ENCODE results near the gene ZNF384.
A peak's percentile ranks its signal among the peaks of the same experiment; 100 is the strongest.
"Not testable (repeated sequence)": the region's sequence is repeated elsewhere in the genome, so short reads cannot be mapped to it uniquely, and the experiment has no call there.

ZNF384 gene

GRCh38 chr12:6688999-6689882, at the start of gene ZNF384:
ZNF384 (minus strand) TSS chr12:6689375; CDS start chr12:6679520, 9,855 bp downstream.
- peak; percentile 84 to 90 for DNase-seq (ENCODE audit: low read depth in 2 of 2)

DNA sequence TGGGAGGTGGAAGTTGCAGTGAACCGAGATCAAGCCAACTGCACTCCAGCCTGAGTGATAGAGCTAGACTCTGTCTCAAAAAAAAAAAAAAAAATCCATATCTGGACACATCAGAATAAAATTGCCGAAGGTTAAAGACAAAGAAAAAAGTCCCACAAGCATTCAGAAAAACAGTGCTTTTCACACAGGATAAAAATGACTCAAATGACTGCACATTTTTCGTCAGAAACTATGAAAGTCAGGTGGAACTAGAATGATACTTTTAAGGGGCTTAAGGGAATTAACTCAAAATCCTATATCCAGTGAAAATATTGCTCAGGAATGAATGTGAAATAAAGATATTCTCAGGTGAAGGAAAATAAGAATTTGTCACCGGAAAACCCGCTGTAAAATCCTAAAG, 47.6 kb upstream of the ZNF384 start:
- DNase-seq (ENCODE audit: low read depth in 2 of 2), result no peak

GRCh38 chr12:6735448-6736191, 46.4 kb upstream of the ZNF384 start:
- no peak for DNase-seq (ENCODE audit: low read depth in 2 of 2)

GRCh38 chr12:6734506-6735387, 45.6 kb upstream of the ZNF384 start:
- no peak for DNase-seq (ENCODE audit: low read depth in 2 of 2)

DNA sequence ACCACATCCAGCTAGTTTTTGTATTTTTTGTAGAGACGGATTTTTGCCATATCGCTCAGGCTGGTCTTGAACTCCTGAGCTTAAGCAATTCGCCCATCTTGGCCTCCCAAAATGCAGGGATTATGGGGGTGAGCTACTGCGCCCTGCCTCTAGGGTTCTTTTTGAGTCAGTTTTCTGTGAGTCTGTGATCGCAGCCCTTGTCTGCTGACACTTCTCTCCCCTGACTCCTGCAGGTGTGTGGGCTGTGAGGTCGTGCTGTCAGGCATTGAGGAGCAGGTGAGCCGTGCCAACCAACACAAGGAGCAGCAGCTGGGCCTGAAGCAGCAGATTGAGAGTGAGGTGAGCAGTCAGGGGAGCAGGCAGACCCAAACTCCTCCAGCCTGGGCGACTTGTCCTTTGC, 41.0 kb upstream of the ZNF384 start:
- DNase-seq (ENCODE audit: low read depth in 2 of 2), result no peak

GRCh38 chr12:6729186-6729585, 40.0 kb upstream of the ZNF384 start:
- no peak for DNase-seq (ENCODE audit: low read depth in 2 of 2)

GRCh38 chr12:6725350-6725749, 36.2 kb upstream of the ZNF384 start:
- no peak for DNase-seq (ENCODE audit: low read depth in 2 of 2)

GRCh38 chr12:6724409-6724797, 35.2 kb upstream of the ZNF384 start:
- DNase-seq (ENCODE audit: low read depth in 2 of 2), result no peak

- DNase-seq (ENCODE audit: low read depth in 2 of 2), result peak; percentile 87 to 88
These were observed 34.6 kb upstream of the ZNF384 start, which contains the start of gene COPS7A for GRCh38 chr12:6723607-6724408. COPS7A (plus strand) TSS chr12:6724046; CDS start chr12:6724657, 611 bp downstream.

- DNase-seq (ENCODE audit: low read depth in 2 of 2), result no peak
These were observed 33.7 kb upstream of the ZNF384 start for GRCh38 chr12:6722863-6723262.

DNA sequence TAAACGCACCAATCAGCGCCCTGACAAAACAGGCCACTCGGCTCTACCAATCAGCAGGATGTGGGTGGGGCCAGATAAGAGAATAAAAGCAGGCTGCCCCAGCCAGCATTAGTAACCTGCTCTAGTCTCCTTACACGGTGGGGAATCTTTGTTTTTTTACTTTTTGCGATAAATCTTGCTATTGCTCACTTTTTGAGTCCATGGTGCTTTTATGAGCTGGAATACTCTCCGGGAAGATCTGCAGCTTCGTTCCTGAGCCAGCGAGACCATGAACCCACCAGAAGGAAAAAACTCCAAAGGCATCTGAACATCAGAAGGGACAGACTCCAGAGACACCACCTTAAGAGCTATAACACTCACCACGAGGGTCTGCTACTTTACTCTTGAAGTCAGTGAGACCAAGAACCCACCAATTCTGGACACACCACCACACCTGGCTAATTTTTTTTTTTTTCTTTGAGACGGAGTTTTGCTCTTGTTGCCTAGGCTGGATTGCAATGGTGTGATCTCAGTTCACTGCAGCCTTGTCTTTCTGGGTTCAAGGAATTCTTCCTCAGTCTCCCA, 27.8 kb upstream of the ZNF384 start:
- DNase-seq (ENCODE audit: low read depth in 2 of 2), result no peak

- DNase-seq (ENCODE audit: low read depth in 2 of 2), result not testable (repeated sequence)
These were observed 27.1 kb upstream of the ZNF384 start for GRCh38 chr12:6716031-6716873.

DNA sequence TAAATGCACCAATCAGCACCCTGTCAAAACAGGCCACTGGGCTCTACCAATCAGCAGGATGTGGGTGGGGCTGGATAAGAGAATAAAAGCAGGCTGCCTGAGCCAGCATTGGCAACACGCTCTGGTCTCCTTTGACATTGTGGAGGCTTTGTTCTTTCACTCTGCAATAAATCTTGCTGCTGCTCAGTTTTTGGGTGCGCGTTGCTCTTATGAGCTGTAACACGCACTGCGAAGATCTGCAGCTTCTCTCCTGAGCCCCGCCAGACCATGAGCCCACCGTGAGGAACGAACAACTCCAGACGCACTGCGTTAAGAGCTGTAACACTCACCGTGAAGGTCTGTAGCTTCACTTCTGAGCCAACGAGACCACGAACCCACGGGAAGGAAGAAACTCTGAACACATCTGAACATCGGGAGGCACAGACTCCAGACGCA, 19.8 kb upstream of the ZNF384 start:
- DNase-seq (ENCODE audit: low read depth in 2 of 2), result no peak

DNA sequence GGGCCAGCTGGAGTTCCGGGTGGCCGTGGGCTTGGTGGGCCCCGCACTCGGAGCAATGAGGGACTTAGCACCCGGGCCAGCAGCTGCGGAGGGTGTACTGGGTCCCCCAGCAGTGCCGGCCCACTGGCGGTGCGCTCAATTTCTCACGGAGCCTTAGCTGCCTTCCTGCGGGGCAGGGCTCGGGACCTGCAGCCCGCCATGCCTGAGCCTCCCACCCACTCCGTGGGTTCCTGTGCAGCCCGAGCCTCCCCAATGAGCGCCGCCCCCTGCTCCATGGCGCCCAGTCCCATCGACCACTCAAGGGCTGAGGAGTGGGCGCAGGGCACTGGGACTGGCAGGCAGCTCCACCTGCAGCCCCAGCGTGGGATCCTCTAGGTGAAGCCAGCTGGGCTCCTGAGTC, 19.2 kb upstream of the ZNF384 start:
- not testable (repeated sequence) for DNase-seq (ENCODE audit: low read depth in 2 of 2)

DNA sequence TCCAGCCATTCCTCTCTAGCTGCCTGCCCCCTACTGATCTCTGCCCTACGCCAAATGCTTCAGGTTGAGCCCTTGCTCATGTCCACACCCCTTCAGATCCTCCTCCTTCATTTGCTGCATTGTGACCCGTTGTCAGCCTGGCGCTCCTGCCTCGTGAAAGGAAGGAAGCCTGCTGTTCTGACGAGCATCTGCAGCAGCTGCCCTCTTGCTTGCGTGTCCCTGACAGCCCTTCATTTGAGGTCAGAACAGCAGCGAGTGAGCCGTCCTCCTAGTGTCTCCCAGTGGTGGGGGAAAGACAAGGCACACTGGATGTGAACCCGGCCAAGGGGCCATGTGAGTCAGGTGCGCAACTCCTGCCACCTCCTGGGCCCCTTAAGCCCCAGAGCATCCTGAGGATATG, 14.5 kb upstream of the ZNF384 start:
- no peak for DNase-seq (ENCODE audit: low read depth in 2 of 2)

DNA sequence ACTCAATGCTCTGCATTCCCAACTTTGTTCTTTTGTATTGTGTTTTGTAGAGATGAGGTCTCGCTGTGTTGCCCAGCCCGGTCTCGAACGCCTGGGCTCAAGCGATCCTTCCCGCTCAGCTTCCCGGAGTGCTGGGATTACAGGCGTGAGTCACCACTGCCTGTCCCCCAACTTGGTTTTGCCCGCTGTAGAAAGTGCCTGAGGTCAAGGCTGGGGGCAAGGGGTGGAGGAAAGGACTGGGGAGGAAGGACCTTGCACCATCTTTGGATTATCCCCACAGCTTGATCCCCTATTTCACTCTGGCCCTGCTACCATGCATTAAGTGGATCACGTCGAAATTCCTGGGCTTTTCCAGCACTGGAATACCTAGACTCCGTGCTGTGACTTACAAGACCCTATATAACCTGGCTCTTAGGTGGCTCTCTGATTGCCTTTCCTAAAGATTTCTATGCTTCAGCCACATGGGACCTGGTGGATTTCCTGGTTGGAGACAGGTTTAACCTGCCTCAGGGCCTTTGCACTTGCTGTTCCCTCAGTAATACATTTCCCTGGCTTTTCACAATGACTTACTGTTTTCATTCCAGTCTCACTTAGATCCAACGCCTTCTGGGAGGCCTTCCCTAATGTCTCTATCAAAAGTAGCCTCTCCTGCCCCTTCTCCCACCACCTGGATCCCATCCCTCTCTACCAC, 12.0 kb upstream of the ZNF384 start:
- DNase-seq (ENCODE audit: low read depth in 2 of 2), result no peak

DNA sequence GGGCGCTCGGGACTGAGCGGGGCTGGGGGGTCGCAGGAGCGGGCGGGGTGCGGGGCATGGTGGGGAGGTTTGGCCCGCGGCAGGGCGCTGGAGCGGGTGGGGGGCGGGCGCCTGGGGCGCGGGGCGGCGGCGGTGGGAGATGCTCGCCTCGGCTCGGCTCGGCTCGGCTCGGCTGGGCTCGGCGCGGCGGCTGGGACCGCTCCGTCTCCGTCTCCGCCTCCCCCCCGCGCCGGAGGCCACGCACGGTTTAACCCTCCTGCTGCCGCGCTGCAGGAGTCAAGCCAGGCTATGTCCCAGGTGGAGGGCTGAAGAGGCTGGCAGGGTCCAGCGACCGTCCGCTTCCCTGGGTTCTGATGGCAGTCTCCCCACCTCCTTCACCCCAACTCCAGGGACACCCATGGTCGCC, 11.5 kb upstream of the ZNF384 start, which contains the start of gene PIANP:
Gene PIANP, minus strand, starts transcription at position 170 of the 406 bp plus-strand sequence. CDS start 2,754 bp downstream, outside the sequence.
- no peak for DNase-seq (ENCODE audit: low read depth in 2 of 2)

- no peak for DNase-seq (ENCODE audit: low read depth in 2 of 2)
These were observed 10.9 kb upstream of the ZNF384 start for GRCh38 chr12:6699989-6700645.
